ENCODE data around the gene DIAPH2.

DNA sequence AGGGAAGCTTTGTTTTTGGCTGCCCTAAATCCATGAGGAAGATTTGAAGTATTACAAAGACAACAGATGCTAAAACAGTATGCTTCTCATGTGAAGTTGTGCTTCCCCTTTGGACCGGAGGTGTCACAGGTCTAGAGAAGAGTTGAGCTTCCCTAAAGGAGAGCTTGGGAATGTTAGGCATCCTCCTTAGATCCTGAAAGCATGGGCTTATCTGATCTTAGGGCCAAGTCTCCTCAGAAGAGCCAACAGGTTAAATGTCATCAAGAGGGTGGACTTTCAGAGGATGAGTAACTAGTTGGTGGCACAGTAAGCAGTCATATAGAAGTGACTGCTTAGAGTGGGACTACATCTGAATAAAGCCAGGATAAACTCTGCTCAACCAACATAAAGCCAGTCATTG lies 404.5 kb downstream of the DIAPH2 start:
- TF ChIP-seq POLR2AphosphoS5 (IDR thresholded peaks at IDR 0.05; ENCODE audit: low read depth, low read length) (no peak), CEBPB (IDR thresholded peaks at IDR 0.05; ENCODE audit: low read depth) (no peak), EZH2 (IDR thresholded peaks at IDR 0.05) (no peak), YY1 (IDR thresholded peaks at IDR 0.05; ENCODE audit: extremely low read depth, insufficient replicate concordance, low read depth, low read length) (no peak), POLR2A (IDR thresholded peaks at IDR 0.05; ENCODE audit: borderline replicate concordance, extremely low read depth, insufficient read depth, insufficient read length) (no peak), TCF7L2 (IDR thresholded peaks at IDR 0.05; ENCODE audit: borderline replicate concordance, extremely low read depth, insufficient read depth, insufficient read length) (no peak), EZH2phosphoT487 (IDR thresholded peaks at IDR 0.05; ENCODE audit: borderline replicate concordance) (no peak)
- TF ChIP-seq, protein P1, sequence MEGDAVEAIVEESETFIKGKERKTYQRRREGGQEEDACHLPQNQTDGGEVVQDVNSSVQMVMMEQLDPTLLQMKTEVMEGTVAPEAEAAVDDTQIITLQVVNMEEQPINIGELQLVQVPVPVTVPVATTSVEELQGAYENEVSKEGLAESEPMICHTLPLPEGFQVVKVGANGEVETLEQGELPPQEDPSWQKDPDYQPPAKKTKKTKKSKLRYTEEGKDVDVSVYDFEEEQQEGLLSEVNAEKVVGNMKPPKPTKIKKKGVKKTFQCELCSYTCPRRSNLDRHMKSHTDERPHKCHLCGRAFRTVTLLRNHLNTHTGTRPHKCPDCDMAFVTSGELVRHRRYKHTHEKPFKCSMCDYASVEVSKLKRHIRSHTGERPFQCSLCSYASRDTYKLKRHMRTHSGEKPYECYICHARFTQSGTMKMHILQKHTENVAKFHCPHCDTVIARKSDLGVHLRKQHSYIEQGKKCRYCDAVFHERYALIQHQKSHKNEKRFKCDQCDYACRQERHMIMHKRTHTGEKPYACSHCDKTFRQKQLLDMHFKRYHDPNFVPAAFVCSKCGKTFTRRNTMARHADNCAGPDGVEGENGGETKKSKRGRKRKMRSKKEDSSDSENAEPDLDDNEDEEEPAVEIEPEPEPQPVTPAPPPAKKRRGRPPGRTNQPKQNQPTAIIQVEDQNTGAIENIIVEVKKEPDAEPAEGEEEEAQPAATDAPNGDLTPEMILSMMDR (IDR thresholded peaks at IDR 0.05 in 2 of 3, conservative IDR thresholded peaks at IDR 0.05 in 1 of 3; ENCODE audit: borderline replicate concordance in 1 of 3, insufficient read depth in 1 of 3, low read depth in 2 of 3, low read length in 2 of 3): no peak
- TF ChIP-seq, protein P2, sequence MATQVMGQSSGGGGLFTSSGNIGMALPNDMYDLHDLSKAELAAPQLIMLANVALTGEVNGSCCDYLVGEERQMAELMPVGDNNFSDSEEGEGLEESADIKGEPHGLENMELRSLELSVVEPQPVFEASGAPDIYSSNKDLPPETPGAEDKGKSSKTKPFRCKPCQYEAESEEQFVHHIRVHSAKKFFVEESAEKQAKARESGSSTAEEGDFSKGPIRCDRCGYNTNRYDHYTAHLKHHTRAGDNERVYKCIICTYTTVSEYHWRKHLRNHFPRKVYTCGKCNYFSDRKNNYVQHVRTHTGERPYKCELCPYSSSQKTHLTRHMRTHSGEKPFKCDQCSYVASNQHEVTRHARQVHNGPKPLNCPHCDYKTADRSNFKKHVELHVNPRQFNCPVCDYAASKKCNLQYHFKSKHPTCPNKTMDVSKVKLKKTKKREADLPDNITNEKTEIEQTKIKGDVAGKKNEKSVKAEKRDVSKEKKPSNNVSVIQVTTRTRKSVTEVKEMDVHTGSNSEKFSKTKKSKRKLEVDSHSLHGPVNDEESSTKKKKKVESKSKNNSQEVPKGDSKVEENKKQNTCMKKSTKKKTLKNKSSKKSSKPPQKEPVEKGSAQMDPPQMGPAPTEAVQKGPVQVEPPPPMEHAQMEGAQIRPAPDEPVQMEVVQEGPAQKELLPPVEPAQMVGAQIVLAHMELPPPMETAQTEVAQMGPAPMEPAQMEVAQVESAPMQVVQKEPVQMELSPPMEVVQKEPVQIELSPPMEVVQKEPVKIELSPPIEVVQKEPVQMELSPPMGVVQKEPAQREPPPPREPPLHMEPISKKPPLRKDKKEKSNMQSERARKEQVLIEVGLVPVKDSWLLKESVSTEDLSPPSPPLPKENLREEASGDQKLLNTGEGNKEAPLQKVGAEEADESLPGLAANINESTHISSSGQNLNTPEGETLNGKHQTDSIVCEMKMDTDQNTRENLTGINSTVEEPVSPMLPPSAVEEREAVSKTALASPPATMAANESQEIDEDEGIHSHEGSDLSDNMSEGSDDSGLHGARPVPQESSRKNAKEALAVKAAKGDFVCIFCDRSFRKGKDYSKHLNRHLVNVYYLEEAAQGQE (IDR thresholded peaks at IDR 0.05; ENCODE audit: low read depth): no peak
- TF ChIP-seq, protein P3, sequence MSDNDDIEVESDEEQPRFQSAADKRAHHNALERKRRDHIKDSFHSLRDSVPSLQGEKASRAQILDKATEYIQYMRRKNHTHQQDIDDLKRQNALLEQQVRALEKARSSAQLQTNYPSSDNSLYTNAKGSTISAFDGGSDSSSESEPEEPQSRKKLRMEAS (IDR thresholded peaks at IDR 0.05): no peak
- TF ChIP-seq, protein P4, sequence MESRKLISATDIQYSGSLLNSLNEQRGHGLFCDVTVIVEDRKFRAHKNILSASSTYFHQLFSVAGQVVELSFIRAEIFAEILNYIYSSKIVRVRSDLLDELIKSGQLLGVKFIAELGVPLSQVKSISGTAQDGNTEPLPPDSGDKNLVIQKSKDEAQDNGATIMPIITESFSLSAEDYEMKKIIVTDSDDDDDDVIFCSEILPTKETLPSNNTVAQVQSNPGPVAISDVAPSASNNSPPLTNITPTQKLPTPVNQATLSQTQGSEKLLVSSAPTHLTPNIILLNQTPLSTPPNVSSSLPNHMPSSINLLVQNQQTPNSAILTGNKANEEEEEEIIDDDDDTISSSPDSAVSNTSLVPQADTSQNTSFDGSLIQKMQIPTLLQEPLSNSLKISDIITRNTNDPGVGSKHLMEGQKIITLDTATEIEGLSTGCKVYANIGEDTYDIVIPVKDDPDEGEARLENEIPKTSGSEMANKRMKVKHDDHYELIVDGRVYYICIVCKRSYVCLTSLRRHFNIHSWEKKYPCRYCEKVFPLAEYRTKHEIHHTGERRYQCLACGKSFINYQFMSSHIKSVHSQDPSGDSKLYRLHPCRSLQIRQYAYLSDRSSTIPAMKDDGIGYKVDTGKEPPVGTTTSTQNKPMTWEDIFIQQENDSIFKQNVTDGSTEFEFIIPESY (IDR thresholded peaks at IDR 0.05; ENCODE audit: extremely low read depth, insufficient replicate concordance, low read length): no peak
- TF ChIP-seq, protein P5, sequence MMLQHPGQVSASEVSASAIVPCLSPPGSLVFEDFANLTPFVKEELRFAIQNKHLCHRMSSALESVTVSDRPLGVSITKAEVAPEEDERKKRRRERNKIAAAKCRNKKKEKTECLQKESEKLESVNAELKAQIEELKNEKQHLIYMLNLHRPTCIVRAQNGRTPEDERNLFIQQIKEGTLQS (IDR thresholded peaks at IDR 0.05): no peak

Measured in HCT116 (cell line).